ENCODE data around the gene AKAP13.

The AKAP13 gene

GRCh38 chr15:85745525-85746150 is 365.2 kb downstream of the AKAP13 start:
- H3K4me3 ChIP-seq (ENCODE audit: low read length): no peak overlapping the region
- DNase-seq (ENCODE audit: low read depth, low spot score): no peak

- no peak for DNase-seq (ENCODE audit: low read depth, low spot score)
- H3K4me3 ChIP-seq (ENCODE audit: low read length): no peak overlapping the region
These were observed 366.2 kb downstream of the AKAP13 start for GRCh38 chr15:85746641-85747040.

DNA sequence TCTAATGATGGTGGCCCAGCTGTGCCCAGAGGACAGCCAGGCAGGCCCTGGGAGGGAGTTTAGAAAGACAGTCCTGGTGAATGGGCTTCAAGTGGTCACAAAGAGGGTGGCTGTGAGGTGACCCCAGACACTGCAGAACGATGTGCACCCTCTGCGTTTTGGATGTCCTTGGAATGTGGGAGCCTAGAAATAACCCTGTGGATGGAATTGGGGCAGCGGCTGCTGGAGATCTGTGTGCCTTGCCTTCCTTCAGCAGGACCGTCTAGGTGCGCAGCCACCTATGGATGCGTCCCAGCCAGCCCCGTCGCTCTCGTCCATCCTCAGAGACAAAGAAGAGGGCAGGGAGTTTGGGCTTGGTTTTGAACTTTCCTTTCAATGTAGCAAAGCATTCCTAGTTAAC is 367.8 kb downstream of the AKAP13 start:
- DNase-seq (ENCODE audit: low read depth, low spot score): no peak
- no peak overlapping the region for H3K4me3 ChIP-seq (ENCODE audit: low read length)

DNA sequence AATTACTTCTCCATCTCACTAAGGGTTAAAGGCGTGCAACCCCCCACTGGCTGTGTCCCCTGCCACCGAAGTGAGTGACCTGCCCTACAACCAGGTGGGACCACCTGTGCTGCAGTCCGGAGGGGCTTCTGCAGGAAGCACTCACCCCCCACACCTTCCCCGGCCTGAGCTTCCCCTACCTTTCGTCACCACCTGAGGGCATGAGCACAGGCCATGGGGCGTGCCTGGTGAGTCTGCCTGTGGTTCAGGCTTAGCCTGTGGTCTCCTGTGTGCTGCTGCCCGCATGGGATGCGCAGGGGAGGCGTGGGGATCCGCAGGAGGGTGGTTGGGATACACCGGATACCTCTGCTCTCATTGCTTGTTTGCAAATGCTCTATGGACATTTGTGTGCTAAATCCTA is 368.3 kb downstream of the AKAP13 start:
- H3K4me3 ChIP-seq (ENCODE audit: low read length): no peak overlapping the region
- no peak for DNase-seq (ENCODE audit: low read depth, low spot score)

GRCh38 chr15:85749261-85750151 is 369.1 kb downstream of the AKAP13 start:
- H3K4me3 ChIP-seq (ENCODE audit: low read length): no peak overlapping the region
- no peak for DNase-seq (ENCODE audit: low read depth, low spot score)

- no peak overlapping the region for H3K4me3 ChIP-seq (ENCODE audit: low read length)
- DNase-seq (ENCODE audit: low read depth, low spot score): no peak
These were observed 370.2 kb downstream of the AKAP13 start for GRCh38 chr15:85750319-85751290.

GRCh38 chr15:85751291-85752123 is 371.1 kb downstream of the AKAP13 start:
- no peak for DNase-seq (ENCODE audit: low read depth, low spot score)
- no peak overlapping the region for H3K4me3 ChIP-seq (ENCODE audit: low read length)

DNA sequence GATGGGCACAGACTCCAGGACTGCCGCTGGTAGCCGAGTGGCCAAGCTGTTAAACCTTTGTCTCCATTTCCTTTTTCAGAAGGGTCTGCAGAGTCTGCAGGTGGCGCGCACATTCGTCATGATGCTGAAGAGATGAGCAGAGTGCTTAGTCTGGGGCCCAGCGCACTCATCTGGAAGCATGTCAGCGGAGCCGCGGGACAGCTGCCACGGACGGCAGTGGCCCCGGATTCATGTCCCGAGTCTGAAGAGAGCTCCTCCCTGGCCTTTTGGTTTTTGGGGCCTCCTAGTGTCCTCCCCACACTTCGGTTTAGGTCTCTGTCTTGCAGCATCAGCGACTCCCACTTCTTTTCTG is 371.7 kb downstream of the AKAP13 start:
- DNase-seq (ENCODE audit: low read depth, low spot score): no peak

GRCh38 chr15:85752491-85752961 is 372.1 kb downstream of the AKAP13 start:
- H3K4me3 ChIP-seq (ENCODE audit: low read length): no peak overlapping the region
- DNase-seq (ENCODE audit: low read depth, low spot score): no peak

More for the DNA sequence above, 371.7 kb downstream of the AKAP13 start:
- H3K4me3 ChIP-seq (ENCODE audit: low read length): no peak overlapping the region

DNA sequence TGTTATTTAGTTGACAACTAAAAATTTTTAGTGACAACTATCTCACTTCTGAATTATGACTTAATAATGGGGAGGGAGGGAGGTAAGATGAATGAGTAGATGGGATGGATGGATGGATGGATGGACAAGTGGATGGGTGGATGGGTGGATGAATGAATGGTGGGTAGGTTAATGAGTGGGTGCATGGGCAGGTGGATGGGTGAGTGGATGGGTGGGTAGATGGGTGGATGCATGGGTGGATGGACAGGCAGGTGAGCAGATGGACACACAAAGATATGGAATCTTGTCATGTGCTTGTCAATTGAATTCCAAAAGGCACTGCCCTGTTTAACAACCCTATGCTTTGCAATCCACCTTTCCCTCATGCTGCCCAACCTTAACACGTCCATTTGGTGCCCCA is 372.9 kb downstream of the AKAP13 start:
- H3K4me3 ChIP-seq (ENCODE audit: low read length): no peak overlapping the region
- DNase-seq (ENCODE audit: low read depth, low spot score): no peak

- DNase-seq (ENCODE audit: low read depth, low spot score): no peak
- H3K4me3 ChIP-seq (ENCODE audit: low read length): no peak overlapping the region
These were observed 373.5 kb downstream of the AKAP13 start for GRCh38 chr15:85753791-85754452.

GRCh38 chr15:85754989-85755388 is 374.6 kb downstream of the AKAP13 start:
- DNase-seq (ENCODE audit: low read depth, low spot score): no peak
- H3K4me3 ChIP-seq (ENCODE audit: low read length): no peak overlapping the region

- no peak overlapping the region for H3K4me3 ChIP-seq (ENCODE audit: low read length)
- DNase-seq (ENCODE audit: low read depth, low spot score): no peak
These were observed 375.1 kb downstream of the AKAP13 start for GRCh38 chr15:85755471-85755870.

DNA sequence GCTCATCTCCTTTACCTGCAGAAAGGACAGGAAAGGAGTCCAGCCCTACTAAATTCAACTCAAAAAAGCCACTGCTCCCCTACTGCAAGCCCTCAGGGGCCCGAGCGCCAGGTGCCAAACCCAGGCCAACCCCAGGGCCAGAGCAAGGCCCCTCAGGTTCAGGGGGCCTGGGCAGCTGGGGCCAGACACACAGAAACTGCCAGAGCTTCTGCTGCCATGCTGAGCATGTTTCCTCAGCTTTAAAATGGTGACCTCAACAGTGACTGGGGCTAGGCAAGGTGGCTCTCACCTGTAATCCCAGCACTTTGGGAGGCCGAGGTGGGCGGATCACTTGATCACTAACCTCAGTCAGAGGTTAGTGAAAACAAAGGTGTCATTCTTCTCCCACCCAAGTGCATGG is 375.5 kb downstream of the AKAP13 start:
- H3K4me3 ChIP-seq (ENCODE audit: low read length): no peak overlapping the region
- no peak for DNase-seq (ENCODE audit: low read depth, low spot score)

DNA sequence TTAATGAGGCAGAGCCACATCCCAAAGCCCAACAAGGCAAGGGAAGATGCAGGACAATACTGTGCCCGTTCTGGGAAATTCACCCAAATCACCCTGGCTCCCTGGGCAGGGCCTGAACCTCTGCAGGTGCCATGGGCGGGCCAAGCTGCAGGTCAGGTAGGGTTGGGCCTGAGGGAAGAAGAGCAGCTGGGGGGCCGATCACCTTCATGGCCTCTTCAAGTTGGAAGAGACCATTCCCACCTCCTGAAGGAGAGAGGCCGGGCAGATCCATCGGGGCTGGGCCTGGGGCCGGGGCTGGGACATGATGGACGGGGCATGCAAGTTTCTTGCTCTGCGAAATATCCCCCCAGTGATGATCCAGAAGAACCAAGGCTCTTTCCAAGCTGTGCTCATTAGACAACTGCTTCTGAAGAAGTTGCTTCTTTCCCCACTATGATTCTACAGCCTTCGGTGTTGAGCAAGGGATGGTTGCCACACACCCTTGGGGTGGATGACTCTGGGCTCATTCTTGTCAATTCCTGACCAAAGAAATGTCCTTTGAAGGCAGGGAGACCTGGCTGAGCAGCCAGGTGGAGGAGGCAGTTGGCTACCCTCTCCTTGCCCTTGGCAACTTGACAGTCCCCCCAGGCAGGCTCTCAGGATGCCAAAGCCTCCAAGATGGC is 376.1 kb downstream of the AKAP13 start:
- DNase-seq (ENCODE audit: low read depth, low spot score): no peak
- H3K4me3 ChIP-seq (ENCODE audit: low read length): no peak overlapping the region

- no peak overlapping the region for H3K4me3 ChIP-seq (ENCODE audit: low read length)
- DNase-seq (ENCODE audit: low read depth, low spot score): no peak
These were observed 376.9 kb downstream of the AKAP13 start for GRCh38 chr15:85757073-85757938.
